Smooth muscle cell (in vitro differentiated cells): ENCODE data around the gene LARP4B. TPM values are rescaled to one million over a fixed set of nuclear protein-coding genes. Genes with fewer than 3 reads are reported as not detected.

Experiments used
- DNase-seq: peaks from one replicate; lab custom pipeline; 2025; ENCODE audit not compliant: unreplicated experiment; lab: John Stamatoyannopoulos, UW
- H2AFZ ChIP-seq: fragments of 200-600 bp; sonication (generic); 2 replicates; pipeline ENCODE4 v1.6.0; 2016; ENCODE audit warnings: antibody characterized with exemption, low read depth, mild to moderate bottlenecking
- H3F3A ChIP-seq: fragments of 200-600 bp; sonication (generic); 2 replicates; pipeline ENCODE4 v1.6.0; 2017; ENCODE audit warnings: antibody characterized with exemption, low read depth
- H3K27ac ChIP-seq: fragments of 200-600 bp; sonication (generic); 2 replicates; pipeline ENCODE4 v1.5.1; 2016; ENCODE audit warnings: low read depth, mild to moderate bottlenecking
- H3K27me3 ChIP-seq: fragments of 200-600 bp; sonication (generic); 2 replicates; pipeline ENCODE4 v1.6.1; 2016; ENCODE audit warnings: low read depth, mild to moderate bottlenecking
- H3K36me3 ChIP-seq: fragments of 200-600 bp; sonication (generic); 2 replicates; pipeline ENCODE4 v1.5.1; 2016; ENCODE audit warnings: low read depth
- H3K4me1 ChIP-seq: fragments of 200-600 bp; sonication (generic); 2 replicates; pipeline ENCODE4 v1.5.1; 2016; ENCODE audit warnings: low read depth
- H3K4me2 ChIP-seq: fragments of 200-600 bp; sonication (generic); 2 replicates; pipeline ENCODE4 v1.6.0; 2016; ENCODE audit warnings: mild to moderate bottlenecking
- H3K4me3 ChIP-seq: fragments of 200-600 bp; sonication (generic); 2 replicates; pipeline ENCODE4 v1.5.1; 2016; ENCODE audit warnings: mild to moderate bottlenecking
- H3K79me2 ChIP-seq: fragments of 200-600 bp; sonication (generic); 2 replicates; pipeline ENCODE4 v1.6.0; 2016; ENCODE audit warnings: low read depth, mild to moderate bottlenecking
- H3K9ac ChIP-seq: fragments of 200-600 bp; sonication (generic); 2 replicates; pipeline ENCODE4 v1.6.0; 2016; ENCODE audit warnings: low read depth
- H3K9me3 ChIP-seq: fragments of 200-600 bp; sonication (generic); replicated peaks from 2 replicates; pipeline ENCODE4 v1.5.1; 2016; ENCODE audit warnings: low read depth
- H4K20me1 ChIP-seq: fragments of 200-600 bp; sonication (generic); 2 replicates; pipeline ENCODE4 v1.6.0; 2016; ENCODE audit warnings: low read depth
- WGBS: methylation state at CpG from one replicate; pipeline ENCODE4 v1.1.7; 2016; ENCODE audit warnings: low lambda C conversion rate; 5-methylcytosine and 5-hydroxymethylcytosine counted together
- polyA plus RNA-seq: library from polyadenylated mRNA; unstranded; fragments of >200 nt; fragmentation: Nextera tagmentation; extraction: Ambion mirVana; gene quantifications from 2 replicates; pipeline ENCODE4 v1.2.1, GENCODE V29; 2016
- total RNA-seq: library from RNA; depleted of rRNA; stranded (reverse); fragments of >200 nt; gene quantifications from 2 replicates; pipeline ENCODE4 v1.2.3, GENCODE V29; 2014
- TF ChIP-seq, protein P1 (sequence below): fragments of 200-600 bp; sonication (generic); IDR thresholded peaks from 2 replicates; pipeline ENCODE4 v1.5.1; 2017; ENCODE audit warnings: borderline replicate concordance, mild to moderate bottlenecking, antibody characterized with exemption; ENCODE audit not compliant: insufficient read depth, poor library complexity, severe bottlenecking

LARP4B gene
- total and polyA plus RNA-seq, 2 experiments from 2014 or later, result 16.7 to 24.9 TPM

DNA sequence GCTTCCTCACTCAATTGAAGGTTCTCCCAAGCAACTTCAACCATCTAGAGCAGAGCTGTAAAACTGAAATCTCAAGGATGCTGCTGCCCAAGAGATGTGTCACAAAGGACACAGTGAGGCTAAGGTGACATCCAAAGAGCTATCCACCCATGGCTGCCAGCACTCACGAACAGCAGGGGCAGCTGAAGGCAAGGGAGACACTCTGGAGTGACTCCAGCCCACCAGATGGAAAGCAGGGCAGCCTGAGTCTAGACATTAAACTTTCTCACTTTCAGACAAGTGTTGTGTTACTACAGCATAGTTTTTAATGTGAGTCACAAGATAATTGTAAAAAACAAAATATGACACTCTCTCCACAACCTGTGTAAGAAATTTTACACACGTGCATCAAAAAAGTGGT, 113.5 kb downstream of the LARP4B start:
- H3K4me2 ChIP-seq, result no peak overlapping the region
- WGBS, result 89% methylated on average over 2 of the region's 2 CpGs
- H3F3A ChIP-seq, result no peaks in the 10 kb centered on the region
- peaks cover 3% of the 10 kb centered on the region for H3K36me3 ChIP-seq
- H3K27ac ChIP-seq, result peak overlapping the region; percentile 73
- no peaks in the 10 kb centered on the region for H3K27me3 ChIP-seq
- H3K79me2 ChIP-seq, result no peaks in the 10 kb centered on the region
- no peak overlapping the region for H3K4me3 ChIP-seq
- no peaks in the 10 kb centered on the region for H3K4me1 ChIP-seq
- H3K9ac ChIP-seq, result no peak overlapping the region
- no peak for DNase-seq
- H3K9me3 ChIP-seq, result no peaks in the 10 kb centered on the region
- TF ChIP-seq, protein P1, sequence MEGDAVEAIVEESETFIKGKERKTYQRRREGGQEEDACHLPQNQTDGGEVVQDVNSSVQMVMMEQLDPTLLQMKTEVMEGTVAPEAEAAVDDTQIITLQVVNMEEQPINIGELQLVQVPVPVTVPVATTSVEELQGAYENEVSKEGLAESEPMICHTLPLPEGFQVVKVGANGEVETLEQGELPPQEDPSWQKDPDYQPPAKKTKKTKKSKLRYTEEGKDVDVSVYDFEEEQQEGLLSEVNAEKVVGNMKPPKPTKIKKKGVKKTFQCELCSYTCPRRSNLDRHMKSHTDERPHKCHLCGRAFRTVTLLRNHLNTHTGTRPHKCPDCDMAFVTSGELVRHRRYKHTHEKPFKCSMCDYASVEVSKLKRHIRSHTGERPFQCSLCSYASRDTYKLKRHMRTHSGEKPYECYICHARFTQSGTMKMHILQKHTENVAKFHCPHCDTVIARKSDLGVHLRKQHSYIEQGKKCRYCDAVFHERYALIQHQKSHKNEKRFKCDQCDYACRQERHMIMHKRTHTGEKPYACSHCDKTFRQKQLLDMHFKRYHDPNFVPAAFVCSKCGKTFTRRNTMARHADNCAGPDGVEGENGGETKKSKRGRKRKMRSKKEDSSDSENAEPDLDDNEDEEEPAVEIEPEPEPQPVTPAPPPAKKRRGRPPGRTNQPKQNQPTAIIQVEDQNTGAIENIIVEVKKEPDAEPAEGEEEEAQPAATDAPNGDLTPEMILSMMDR, result no peak
- H4K20me1 ChIP-seq, result peaks cover 5% of the 10 kb centered on the region
- H2AFZ ChIP-seq, result no peak overlapping the region

DNA sequence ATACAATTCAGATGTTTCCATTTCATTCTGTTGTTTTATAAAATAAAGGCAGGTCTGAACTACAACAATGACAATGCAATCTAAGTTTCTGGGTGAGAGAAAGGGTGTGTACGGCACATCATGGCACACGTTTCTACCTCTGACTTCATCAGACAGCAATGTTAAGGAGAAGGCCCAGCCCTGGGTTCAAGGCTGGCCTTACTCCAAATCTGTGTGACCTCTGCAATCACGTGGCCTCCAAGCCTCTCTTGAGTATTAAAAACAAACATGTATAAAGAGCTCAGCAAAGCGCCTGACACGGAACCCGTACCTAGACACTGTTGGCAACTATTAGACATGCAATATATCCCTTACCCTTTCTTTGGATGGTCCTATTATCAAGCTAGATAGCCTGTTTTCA, 114.1 kb downstream of the LARP4B start:
- Histone ChIP-seq H3K4me2 (no peak overlapping the region), H3F3A (no peaks in the 10 kb centered on the region), H3K27ac (no peak overlapping the region), H3K36me3 (peaks cover 3% of the 10 kb centered on the region), H3K4me3 (no peak overlapping the region), H3K4me1 (no peaks in the 10 kb centered on the region), H3K9ac (no peak overlapping the region), H4K20me1 (peaks cover 5% of the 10 kb centered on the region), H3K9me3 (no peaks in the 10 kb centered on the region), H3K79me2 (no peaks in the 10 kb centered on the region), H2AFZ (no peak overlapping the region), H3K27me3 (no peaks in the 10 kb centered on the region)
- DNase-seq, result no peak
- WGBS, result 97% methylated on average over 6 of the region's 6 CpGs
- TF ChIP-seq, protein P1, result no peak

DNA sequence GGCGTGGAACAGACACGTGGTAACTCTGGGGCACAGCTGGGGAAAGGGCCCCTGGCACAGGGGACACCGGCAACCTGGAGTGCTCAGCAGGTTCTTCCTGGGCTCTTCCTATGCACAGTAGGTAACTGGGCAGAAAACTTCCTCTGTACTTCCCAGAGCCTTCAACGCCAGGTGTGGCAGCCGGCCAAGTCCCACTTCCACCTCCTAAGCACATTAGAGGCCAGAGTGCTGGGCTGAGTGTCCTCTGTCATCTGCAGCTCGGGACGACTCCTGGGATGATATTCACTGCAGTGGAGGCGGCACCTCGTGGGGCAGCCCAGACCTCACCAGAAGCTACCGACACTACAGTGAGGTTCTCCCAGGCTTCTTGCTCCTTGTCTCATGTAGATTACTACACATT, 114.5 kb downstream of the LARP4B start:
- 95% methylated on average over 10 of the region's 10 CpGs for WGBS
- no peak for DNase-seq
- Histone ChIP-seq H3K9ac (no peak overlapping the region), H3K36me3 (peaks cover 3% of the 10 kb centered on the region), H4K20me1 (peaks cover 5% of the 10 kb centered on the region), H3K4me3 (no peak overlapping the region), H3K79me2 (no peaks in the 10 kb centered on the region), H3K4me2 (no peak overlapping the region), H3K4me1 (no peaks in the 10 kb centered on the region), H3F3A (no peaks in the 10 kb centered on the region), H3K9me3 (no peaks in the 10 kb centered on the region), H2AFZ (no peak overlapping the region), H3K27ac (no peak overlapping the region), H3K27me3 (no peaks in the 10 kb centered on the region)
- TF ChIP-seq, protein P1, result no peak

DNA sequence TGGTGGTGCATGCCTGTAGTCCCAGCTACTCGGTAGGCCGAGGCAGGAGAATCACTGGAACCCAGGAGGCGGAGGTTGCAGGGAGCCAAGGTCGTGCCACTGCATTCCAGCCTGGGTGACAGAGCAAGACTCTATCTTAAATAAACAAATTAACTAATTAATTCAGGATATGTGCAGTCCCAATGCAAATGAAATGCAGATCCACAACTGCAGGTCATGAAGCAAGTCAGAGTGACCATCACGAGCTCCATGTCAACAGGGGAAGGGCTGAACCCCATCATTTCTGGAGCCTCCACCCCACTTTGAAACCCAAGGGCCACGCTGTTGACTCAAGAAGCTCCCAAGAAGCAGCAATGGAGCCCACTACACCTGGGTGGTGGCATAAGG, 115.4 kb downstream of the LARP4B start:
- Histone ChIP-seq H3K4me3 (no peak overlapping the region), H2AFZ (no peak overlapping the region), H3K36me3 (peaks cover 3% of the 10 kb centered on the region), H4K20me1 (peaks cover 5% of the 10 kb centered on the region), H3K4me1 (no peaks in the 10 kb centered on the region), H3K4me2 (no peak overlapping the region), H3K27me3 (no peaks in the 10 kb centered on the region), H3K9me3 (no peaks in the 10 kb centered on the region), H3K9ac (no peak overlapping the region), H3K27ac (no peak overlapping the region), H3F3A (no peaks in the 10 kb centered on the region), H3K79me2 (no peaks in the 10 kb centered on the region)
- WGBS, result 91% methylated on average over 6 of the region's 6 CpGs
- TF ChIP-seq, protein P1, result no peak
- no peak for DNase-seq
